A673 (cell line): ENCODE results near the gene FBXO38.

Experiments
- CTCF ChIP-seq: fragments of 300-800, 200-600 bp; sonication (generic); conservative IDR thresholded peaks from 2 replicates; pipeline ENCODE4 v1.5.1; 2017; ENCODE audit warnings: low read depth, mild to moderate bottlenecking, antibody characterized with exemption, low read length, moderate library complexity, mixed read lengths
- EZH2 ChIP-seq: fragments of 200-600 bp; sonication (generic); IDR thresholded peaks from 2 replicates; pipeline ENCODE4 v1.6.1; 2017; ENCODE audit warnings: borderline replicate concordance, low read depth, mild to moderate bottlenecking, mixed read lengths, antibody characterized with exemption, low read length; ENCODE audit not compliant: poor library complexity, severe bottlenecking

DNA sequence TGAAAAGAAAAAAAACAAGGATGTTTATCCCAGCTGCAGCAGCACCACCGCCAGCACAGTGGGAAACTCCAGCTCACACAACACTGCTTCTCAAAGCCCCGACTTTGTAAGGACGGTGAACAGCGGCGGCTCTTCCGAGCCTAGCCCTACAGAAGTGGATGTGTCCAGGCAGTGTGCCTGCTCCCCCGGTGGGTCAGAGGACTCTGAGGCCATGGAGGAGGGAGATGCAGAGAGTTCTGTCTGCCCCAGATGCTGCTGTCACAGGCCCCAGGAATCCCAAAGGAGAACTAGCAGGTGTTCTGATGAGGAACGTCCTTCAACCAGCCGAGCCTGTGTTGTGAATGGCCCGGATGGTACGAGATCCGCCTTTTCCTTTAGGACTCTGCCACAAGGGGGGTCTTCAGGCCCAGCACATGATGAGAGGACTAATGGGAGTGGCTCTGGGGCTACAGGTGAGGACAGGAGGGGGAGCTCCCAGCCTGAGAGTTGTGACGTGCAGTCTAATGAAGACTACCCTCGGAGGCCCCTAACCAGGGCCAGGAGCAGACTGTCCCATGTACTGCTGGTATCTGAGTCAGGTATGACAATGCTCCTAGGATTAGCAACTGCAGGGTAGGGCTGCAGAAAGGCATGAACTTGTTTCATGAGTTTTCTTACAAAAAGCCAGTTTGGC is 43.7 kb downstream of the FBXO38 start:
- TF ChIP-seq CTCF (no peak), EZH2 (no peak)
